T-cell (primary cell): ENCODE measurements around the gene UQCC3. TPM values are rescaled to one million over a fixed set of nuclear protein-coding genes. Genes with fewer than 3 reads are reported as not detected.
"Not testable (repeated sequence)": the region's sequence is repeated elsewhere in the genome, so short reads cannot be mapped to it uniquely, and the experiment has no call there.

ENCODE experiments used
- ATAC-seq, 4 experiments: fragments of 200-7000 bp in 3 of 4; fragments of 150-1000 bp in 1 of 4; cut with Tn5 transposase; replicated peaks in 1 of 4; 1 replicate in 3 of 4; 2 replicates in 1 of 4; pipeline ENCODE4 v1.10.0; 2021; ENCODE audit warnings: moderate library complexity in 3 of 4, mild to moderate bottlenecking in 2 of 4, moderate number of reproducible peaks in 1 of 4
- CTCF ChIA-PET, 2 donors: fragments of 300-600 bp; sonication (Branson Sonifier 250); formaldehyde crosslinking; loops; one replicate each; lab custom pipeline; 2022; ENCODE audit warnings: antibody characterized with exemption in 2 of 2; lab: Charles Lee
- POLR2A ChIA-PET, 2 donors: fragments of 300-600 bp; sonication (Branson Sonifier 250); formaldehyde crosslinking; loops; one replicate each; lab custom pipeline; 2022; ENCODE audit warnings: antibody characterized with exemption in 2 of 2; lab: Charles Lee
- DNase-seq, 35 experiments: peaks; one replicate each; pipeline versions ENCODE4 v3.0.0 to v3.0.0-alpha.2; 2013 to 2023
- H3K27ac ChIP-seq: one replicate; pipeline ENCODE4 v1.5.1; 2013; ENCODE audit warnings: low read length
- H3K27me3 ChIP-seq, 2 experiments: replicated peaks in 1 of 2; 1 replicate in 1 of 2; 2 replicates in 1 of 2; pipeline versions ENCODE4 v1.6.1 to v1.7.0; 2013; ENCODE audit warnings: low read length in 1 of 2, mixed read lengths in 1 of 2; ENCODE audit not compliant: control insufficient read depth in 2 of 2, insufficient read depth in 2 of 2; ENCODE audit errors: extremely low read depth in 1 of 2
- H3K36me3 ChIP-seq, 2 donors: 1 replicate in 1 of 2; 2 replicates in 1 of 2; pipeline versions ENCODE4 v1.6.1 to v1.7.0; 2013; ENCODE audit warnings: low read length in 1 of 2; ENCODE audit not compliant: control insufficient read depth in 2 of 2, insufficient read depth in 1 of 2; ENCODE audit errors: extremely low read depth in 1 of 2
- H3K4me1 ChIP-seq, 2 experiments: 1 replicate in 1 of 2; 2 replicates in 1 of 2; pipeline versions ENCODE4 v1.6.1 to v1.7.0; 2013; ENCODE audit warnings: low read length in 2 of 2, mixed read lengths in 1 of 2; ENCODE audit not compliant: insufficient read depth in 2 of 2, control insufficient read depth in 1 of 2; ENCODE audit errors: extremely low read depth in 1 of 2
- H3K4me3 ChIP-seq, 2 donors: 1 replicate in 1 of 2; 2 replicates in 1 of 2; pipeline versions ENCODE4 v1.5.1 to v1.7.0; 2013; ENCODE audit warnings: mild to moderate bottlenecking in 2 of 2, low read length in 1 of 2, moderate library complexity in 1 of 2; ENCODE audit not compliant: control insufficient read depth in 1 of 2; ENCODE audit errors: extremely low read depth in 1 of 2
- H3K9me3 ChIP-seq: 2 replicates; pipeline ENCODE4 v1.7.0; 2013
- H3K27ac Mint-ChIP-seq, 2 donors: one replicate each; pipeline ENCODE4 v1.8.0; 2020 to 2021; ENCODE audit warnings: mild to moderate bottlenecking in 2 of 2, mixed read lengths in 2 of 2
- H3K27me3 Mint-ChIP-seq, 2 donors: one replicate each; pipeline ENCODE4 v1.8.0; 2021 to 2022; ENCODE audit warnings: mixed read lengths in 2 of 2
- H3K36me3 Mint-ChIP-seq: one replicate; pipeline ENCODE4 v1.8.0; 2021; ENCODE audit warnings: mixed read lengths
- H3K4me1 Mint-ChIP-seq, 3 donors: one replicate each; pipeline ENCODE4 v1.8.0; 2020 to 2022; ENCODE audit warnings: mixed read lengths in 3 of 3, mild to moderate bottlenecking in 1 of 3
- H3K4me3 Mint-ChIP-seq, 3 donors: one replicate each; pipeline ENCODE4 v1.8.0; 2020 to 2022; ENCODE audit warnings: mild to moderate bottlenecking in 3 of 3, mixed read lengths in 3 of 3, moderate library complexity in 3 of 3
- H3K9me3 Mint-ChIP-seq, 3 donors: one replicate each; pipeline ENCODE4 v1.8.0; 2020 to 2022; ENCODE audit warnings: mixed read lengths in 3 of 3
- WGBS: methylation state at CpG from one replicate; pipeline ENCODE4 v1.1.5; 2013; ENCODE audit warnings: missing lambda C conversion rate; ENCODE audit not compliant: insufficient coverage; 5-methylcytosine and 5-hydroxymethylcytosine counted together
- total RNA-seq, 35 experiments: library from RNA in 6 of 35; stranded (reverse) in 6 of 35; fragments of 120-200 nt in 1 of 35; gene quantifications; one replicate each; pipeline versions ENCODE4 v1.2.1 to v1.2.4 and lab custom pipeline; 2013 to 2026

UQCC3 gene
- total RNA-seq, 5 donors from 2014 or later (not counting 1 experiment from before 2014, with no cell fraction given): 2.7 to 9.3 (median 8.1) TPM

DNA sequence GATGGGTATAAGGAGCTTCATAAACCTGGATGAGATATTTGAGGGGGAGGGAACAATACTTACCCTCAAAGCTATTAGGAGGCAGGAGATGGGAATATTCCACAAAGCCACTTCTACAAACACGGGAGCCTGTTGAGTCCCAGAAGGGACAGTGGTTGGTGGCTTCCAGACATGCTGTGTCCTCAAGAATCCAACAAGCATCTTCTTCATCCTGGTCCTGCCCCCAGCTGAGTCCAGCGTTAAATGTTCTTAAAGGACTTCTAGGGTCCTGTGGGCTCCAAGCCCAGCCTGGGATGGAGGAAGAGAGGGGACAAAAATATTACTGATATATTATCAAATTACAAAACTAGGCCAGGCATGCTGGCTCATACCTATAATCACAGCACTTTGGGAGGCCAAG is 4.0 kb upstream of the UQCC3 start:
- Histone ChIP-seq H3K9me3 (no peaks in the 10 kb centered on the region), H3K36me3 (peaks cover 0 to 23% of the 10 kb centered on the region in 2 donors), H3K27me3 (peaks cover 0 to 3% of the 10 kb centered on the region in 2 experiments), H3K4me3 (no peak overlapping the region), H3K27ac (no peak overlapping the region), H3K4me1 (peaks cover 19 to 60% of the 10 kb centered on the region in 2 experiments)
- H3K36me3 Mint-ChIP-seq: peaks cover 16% of the 10 kb centered on the region
- H3K4me3 Mint-ChIP-seq: peak overlapping the region; percentile 93 to 95 (median 95)
- ATAC-seq: no peak
- peak overlapping the region; percentile 49 to 94 for H3K27ac Mint-ChIP-seq
- H3K27me3 Mint-ChIP-seq: no peaks in the 10 kb centered on the region
- ChIA-PET POLR2A (interaction anchor here in 1 of 2 donors (0.9 to 3.7 kb wide), 2 partner anchors 9 to 76 kb away, joined by 4 to 17 read pairs; partner anchors contain the start of gene TUT1), CTCF (interaction anchor here in 1 of 2 donors (0.6 kb wide), 1 partner anchor 34 kb away, joined by 4 read pairs; no protein-coding TSS in a partner anchor)
- no peak for DNase-seq
- no CpG with 5 or more reads among the region's 2 CpGs for WGBS
- H3K9me3 Mint-ChIP-seq: no peaks in the 10 kb centered on the region
- peaks cover 52 to 62% (median 60%) of the 10 kb centered on the region in 3 donors for H3K4me1 Mint-ChIP-seq

DNA sequence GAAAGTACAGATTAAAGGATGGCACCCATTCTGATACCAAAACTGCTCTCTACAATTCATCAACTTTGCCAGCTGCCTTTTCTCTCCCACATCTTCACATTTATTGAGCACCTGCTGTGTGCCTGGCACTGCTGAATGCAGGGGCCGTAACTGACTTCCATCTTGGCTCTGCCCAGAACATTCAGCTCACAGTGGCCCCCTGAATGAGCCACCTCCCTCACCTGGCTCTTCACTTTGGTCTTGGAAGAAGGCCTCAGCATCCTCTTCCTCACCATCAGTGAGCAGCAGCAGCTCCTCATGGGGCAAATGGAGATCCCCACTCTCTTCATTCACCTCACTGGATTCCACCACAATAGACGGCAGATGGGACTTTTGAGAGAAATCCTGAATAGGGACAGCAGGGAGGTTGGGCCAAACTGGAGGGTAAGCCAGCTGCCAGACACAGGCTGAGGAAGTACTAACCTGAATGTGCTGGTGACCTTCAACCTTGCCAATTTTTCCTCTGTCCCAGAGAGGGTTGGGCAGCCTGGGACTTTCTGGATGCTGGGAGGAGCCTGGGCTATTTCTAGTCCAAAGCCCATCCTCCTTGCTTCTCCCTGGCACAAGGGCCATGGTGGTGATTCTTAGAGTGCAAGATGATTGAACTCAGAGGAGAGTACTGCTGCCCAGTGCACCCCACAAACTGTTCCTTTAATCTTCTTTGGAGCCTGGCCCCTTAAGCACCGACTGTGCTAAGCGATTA is 1.9 kb upstream of the UQCC3 start:
- peaks cover 0 to 22% of the 10 kb centered on the region in 2 donors for H3K36me3 ChIP-seq
- no peak overlapping the region for H3K4me3 ChIP-seq
- H3K4me3 Mint-ChIP-seq: peak overlapping the region in 2 of 3 donors; percentile 28 to 52
- peak overlapping the region; percentile 98 to 99 for H3K27ac Mint-ChIP-seq
- peaks cover 9% of the 10 kb centered on the region for H3K36me3 Mint-ChIP-seq
- WGBS: 93% methylated on average over 3 of the region's 4 CpGs
- peaks cover 0 to 3% of the 10 kb centered on the region in 2 experiments for H3K27me3 ChIP-seq
- ATAC-seq (no peak), DNase-seq (no peak)
- H3K9me3 ChIP-seq: no peaks in the 10 kb centered on the region
- H3K27ac ChIP-seq: no peak overlapping the region
- peaks cover 15 to 58% of the 10 kb centered on the region in 2 experiments for H3K4me1 ChIP-seq
- H3K27me3 Mint-ChIP-seq: no peaks in the 10 kb centered on the region
- CTCF ChIA-PET: interaction anchor here in 1 of 2 donors (0.6 kb wide), 1 partner anchor 1352 kb away, joined by 3 read pairs; no protein-coding TSS in a partner anchor
- POLR2A ChIA-PET: interaction anchor here (0.6 to 0.7 kb wide), 3 partner anchors 82 to 399 kb away, joined by 3 to 6 read pairs (median 5); no protein-coding TSS in a partner anchor
- H3K9me3 Mint-ChIP-seq: no peaks in the 10 kb centered on the region
- H3K4me1 Mint-ChIP-seq: peaks cover 54 to 65% (median 60%) of the 10 kb centered on the region in 3 donors

DNA sequence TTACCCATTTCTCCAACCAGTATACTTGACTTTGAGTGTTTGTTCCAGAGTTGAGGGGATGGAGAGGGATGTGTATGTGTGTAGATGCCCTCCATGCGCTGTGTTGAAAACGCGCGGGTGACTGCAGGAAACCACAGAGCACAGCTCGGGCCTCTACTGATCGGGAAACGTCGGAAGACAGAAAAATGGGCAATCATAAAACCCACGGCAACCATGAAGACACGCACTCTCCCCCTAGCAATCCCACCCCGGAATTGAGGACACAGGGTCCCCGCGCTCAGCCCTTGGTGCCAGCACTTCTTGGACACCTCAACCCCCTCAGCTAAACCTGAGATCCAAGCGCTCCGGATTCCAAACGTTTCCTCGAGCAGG is 251 bp upstream of the UQCC3 start:
- Histone ChIP-seq H3K36me3 (peaks cover 0 to 25% of the 10 kb centered on the region in 2 donors), H3K9me3 (no peaks in the 10 kb centered on the region), H3K4me1 (peaks cover 13 to 50% of the 10 kb centered on the region in 2 experiments), H3K4me3 (peak overlapping the region; percentile 82 to 96), H3K27me3 (no peaks in the 10 kb centered on the region), H3K27ac (peak overlapping the region; percentile 65)
- H3K27ac Mint-ChIP-seq: peak overlapping the region; percentile 98 to 99
- H3K9me3 Mint-ChIP-seq: no peaks in the 10 kb centered on the region
- 2% methylated on average over 15 of the region's 17 CpGs for WGBS
- H3K4me3 Mint-ChIP-seq: peak overlapping the region; percentile 98 to 99 (median 99)
- ChIA-PET CTCF (interaction anchor here (0.6 to 1.5 kb wide), 3 partner anchors 23 to 165 kb away, joined by 3 to 7 read pairs (median 4); partner anchors contain the start of gene TUT1 (in 1 of the 2)), POLR2A (interaction anchor here (0.6 to 1.7 kb wide), 6 partner anchors 8 to 80 kb away, joined by 3 to 11 read pairs (median 4); partner anchors contain the start of gene TUT1 (in 1 of the 2))
- no peaks in the 10 kb centered on the region for H3K27me3 Mint-ChIP-seq
- peak in 10 of 35 experiments; percentile 25 to 44 (median 30) for DNase-seq
- ATAC-seq: peak; percentile 45 to 57 (median 52)
- H3K36me3 Mint-ChIP-seq: peaks cover 14% of the 10 kb centered on the region
- H3K4me1 Mint-ChIP-seq: peaks cover 58 to 65% (median 62%) of the 10 kb centered on the region in 3 donors

DNA sequence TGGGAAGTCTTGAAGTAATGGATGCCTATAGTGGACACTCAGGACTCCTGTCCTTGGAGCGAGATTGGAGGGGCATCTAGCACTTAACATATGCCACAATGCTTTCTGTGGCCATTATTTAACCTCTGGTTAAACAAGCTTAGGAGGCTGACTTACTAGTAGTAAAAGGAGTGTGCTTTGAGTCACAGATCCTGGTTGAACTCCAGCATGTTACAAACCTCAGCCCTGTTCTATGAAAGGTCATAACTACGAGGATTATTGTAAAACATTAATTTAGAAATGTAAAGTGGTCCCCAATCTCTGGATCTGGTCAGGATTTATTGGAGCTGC is 1.7 kb downstream of the UQCC3 start:
- H3K27me3 Mint-ChIP-seq: no peaks in the 10 kb centered on the region
- H3K4me3 Mint-ChIP-seq: peak overlapping the region; percentile 98 to 99 (median 99)
- H3K9me3 Mint-ChIP-seq: no peaks in the 10 kb centered on the region
- no peaks in the 10 kb centered on the region for H3K27me3 ChIP-seq
- H3K4me1 Mint-ChIP-seq: peaks cover 63 to 65% (median 63%) of the 10 kb centered on the region in 3 donors
- H3K4me3 ChIP-seq: no peak overlapping the region
- peaks cover 0 to 30% of the 10 kb centered on the region in 2 donors for H3K36me3 ChIP-seq
- no CpG with 5 or more reads among the region's 2 CpGs for WGBS
- DNase-seq: no peak
- no peaks in the 10 kb centered on the region for H3K9me3 ChIP-seq
- ChIA-PET CTCF (no interaction called here), POLR2A (interaction anchor here (0.6 to 0.7 kb wide), 6 partner anchors 8 to 1585 kb away, joined by 3 to 6 read pairs (median 3); partner anchors contain the start of gene CSKMT (in 1 of the 2))
- H3K4me1 ChIP-seq: peaks cover 11 to 42% of the 10 kb centered on the region in 2 experiments
- H3K27ac ChIP-seq: peak overlapping the region; percentile 65
- H3K36me3 Mint-ChIP-seq: peaks cover 26% of the 10 kb centered on the region
- no peak for ATAC-seq
- H3K27ac Mint-ChIP-seq: peak overlapping the region; percentile 76 to 99

DNA sequence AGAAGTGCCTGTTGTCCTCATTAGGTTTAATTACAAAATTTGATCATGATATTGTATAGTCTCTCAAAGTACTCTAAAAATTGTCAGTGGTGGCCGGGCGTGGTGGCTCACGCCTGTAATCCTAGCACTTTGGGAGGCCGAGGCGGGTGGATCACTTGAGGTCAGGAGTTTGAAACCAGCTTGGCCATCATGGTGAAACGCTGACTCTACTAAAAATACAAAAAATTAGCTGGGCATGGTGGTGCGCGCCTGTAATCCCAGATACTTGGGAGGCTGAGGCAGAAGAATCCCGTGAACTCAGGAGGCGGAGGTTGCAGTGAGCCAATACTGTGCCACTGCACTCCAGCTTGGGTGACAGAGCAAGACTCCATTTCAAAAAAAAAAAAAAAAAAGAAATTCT is 3.9 kb downstream of the UQCC3 start:
- ATAC-seq, H3K27ac ChIP-seq, H3K4me3 Mint-ChIP-seq, DNase-seq, H3K9me3 ChIP-seq, H3K27me3 ChIP-seq, H3K27me3 Mint-ChIP-seq, H3K4me3 ChIP-seq, H3K27ac Mint-ChIP-seq, H3K9me3 Mint-ChIP-seq: not testable (repeated sequence)
- Histone ChIP-seq H3K36me3 (peaks cover 0 to 26% of the 10 kb centered on the region in 2 donors), H3K4me1 (peaks cover 14 to 45% of the 10 kb centered on the region in 2 experiments)
- CTCF ChIA-PET: interaction anchor here (0.5 to 0.6 kb wide), 2 partner anchors 71 to 188 kb away, joined by 3 to 11 read pairs; no protein-coding TSS in a partner anchor
- WGBS: 100% methylated on average over 2 of the region's 10 CpGs
- POLR2A ChIA-PET: interaction anchor here (0.6 to 1.9 kb wide), 6 partner anchors 10 to 131 kb away, joined by 3 to 11 read pairs (median 7); partner anchors contain the start of genes C11orf98 (in 2 of the 2), CSKMT (in 2 of the 2) and GANAB (in 1 of the 2)
- peaks cover 23% of the 10 kb centered on the region for H3K36me3 Mint-ChIP-seq
- peaks cover 61 to 65% (median 64%) of the 10 kb centered on the region in 3 donors for H3K4me1 Mint-ChIP-seq

DNA sequence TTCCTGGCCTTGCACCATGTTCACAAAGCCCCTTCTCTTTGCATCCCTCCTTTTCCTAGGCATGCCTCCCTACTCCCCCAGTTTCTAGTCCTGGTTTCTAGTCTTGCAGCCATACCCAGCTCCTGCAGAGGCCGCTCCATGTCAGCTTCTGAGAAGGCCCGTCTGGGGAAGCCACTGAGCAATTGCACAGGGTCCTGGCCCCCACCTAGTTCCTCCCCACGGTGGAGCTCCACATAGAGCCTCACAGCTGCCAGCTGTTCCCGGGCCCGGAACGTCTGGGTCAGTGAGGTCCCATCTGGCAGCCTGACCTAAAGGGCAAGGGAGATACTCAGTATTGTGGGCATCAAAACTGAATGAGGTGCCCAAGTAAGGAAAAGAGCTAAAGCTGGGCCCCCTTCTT is 5.2 kb downstream of the UQCC3 start:
- ATAC-seq: no peak

More for the DNA sequence above, 5.2 kb downstream of the UQCC3 start:
- peak overlapping the region in 1 of 2 donors; percentile 77 for H3K27ac Mint-ChIP-seq
- peak overlapping the region; percentile 86 to 89 (median 87) for H3K4me3 Mint-ChIP-seq
- no peak for DNase-seq
- H3K4me1 Mint-ChIP-seq: peaks cover 56 to 59% (median 58%) of the 10 kb centered on the region in 3 donors
- no peak overlapping the region for H3K27ac ChIP-seq
- WGBS: 76% methylated on average over 6 of the region's 6 CpGs
- no peaks in the 10 kb centered on the region for H3K27me3 Mint-ChIP-seq
- POLR2A ChIA-PET: interaction anchor here (0.5 to 2.4 kb wide), 5 partner anchors 11 to 74 kb away, joined by 3 to 17 read pairs (median 3); partner anchors contain the start of genes C11orf98 (in 2 of the 2) and CSKMT (in 2 of the 2)
- no peak overlapping the region for H3K4me3 ChIP-seq
- no peaks in the 10 kb centered on the region for H3K27me3 ChIP-seq
- H3K4me1 ChIP-seq: peaks cover 12 to 40% of the 10 kb centered on the region in 2 experiments
- CTCF ChIA-PET: interaction anchor here (0.6 to 1.3 kb wide), 3 partner anchors 18 to 646 kb away, joined by 3 to 4 read pairs (median 4); no protein-coding TSS in a partner anchor
- H3K36me3 ChIP-seq: peaks cover 0 to 26% of the 10 kb centered on the region in 2 donors
- H3K9me3 Mint-ChIP-seq: no peaks in the 10 kb centered on the region
- H3K9me3 ChIP-seq: no peaks in the 10 kb centered on the region
- H3K36me3 Mint-ChIP-seq: peaks cover 23% of the 10 kb centered on the region
